K562 (cell line): ENCODE measurements around the gene SPAG16. TPM values are rescaled to one million over a fixed set of nuclear protein-coding genes. Genes with fewer than 3 reads are reported as not detected.

Experiments
- ATAC-seq: fragments of 200-7000 bp; cut with Tn5 transposase; 3 replicates; pipeline ENCODE4 v1.9.1; 2020; ENCODE audit warnings: moderate library complexity
- BruUV-seq: library from RNA; stranded (reverse); fragments of 400-500 nt; replicated peaks from 2 replicates; lab custom pipeline; 2021; lab: Mats Ljungman, UMichigan
- CTCF ChIA-PET: fragments of 300-600 bp; formaldehyde crosslinking; extraction: SDS; loops from one replicate; lab custom pipeline; 2021; ENCODE audit warnings: low intra/inter-chr PET ratio; lab: Yijun Ruan, JAX
- POLR2A ChIA-PET: fragments of 300-600, 350-650 bp; sonication (Branson Sonifier 250); formaldehyde crosslinking; extraction: SDS; loops from one replicate; lab custom pipeline; 2021; ENCODE audit warnings: antibody characterized with exemption, inconsistent platforms; lab: Yijun Ruan, JAX
- DNase-seq, 4 experiments: peaks; one replicate each; pipeline versions ENCODE4 v3.0.0 to v3.0.0-alpha.2; 2011 to 2018; ENCODE audit warnings: low spot score in 3 of 4, mixed read lengths in 3 of 4; ENCODE audit errors: extremely low read depth in 1 of 4
- FAIRE-seq: peaks from 2 replicates; lab custom pipeline; 2011; peaks lifted over from hg19 to GRCh38; lab: Jason Lieb, UNC
- H2AFZ ChIP-seq: 2 replicates; pipeline ENCODE4 v1.6.0; 2011; ENCODE audit warnings: low read depth, low read length, control low read depth, inconsistent platforms
- H3K27ac ChIP-seq: fragments of 200-600 bp; 3 replicates; pipeline ENCODE4 v1.8.0; 2011; ENCODE audit warnings: low read depth, mild to moderate bottlenecking, control low read depth, inconsistent platforms, low read length, moderate library complexity, mixed read lengths; ENCODE audit errors: extremely low read depth
- H3K27me3 ChIP-seq, 2 experiments: fragments of 300-600 bp in 1 of 2; 2 replicates in 1 of 2; 3 replicates in 1 of 2; pipeline versions ENCODE4 v1.6.0 to v1.8.0; 2011; ENCODE audit warnings: inconsistent platforms in 2 of 2, low read length in 2 of 2, mild to moderate bottlenecking in 1 of 2, mixed read lengths in 1 of 2, moderate library complexity in 1 of 2; ENCODE audit not compliant: control insufficient read depth in 2 of 2, insufficient read depth in 2 of 2
- H3K36me3 ChIP-seq: fragments of 300-600 bp; 3 replicates; pipeline ENCODE4 v1.8.0; 2011; ENCODE audit warnings: mild to moderate bottlenecking, low read length, inconsistent platforms; ENCODE audit not compliant: control insufficient read depth, insufficient read depth
- H3K4me1 ChIP-seq, 2 experiments: fragments of 200-600 bp in 1 of 2; replicated peaks in 1 of 2; 2 replicates in 1 of 2; 3 replicates in 1 of 2; pipeline versions ENCODE4 v1.5.1 to v1.8.0; 2011; ENCODE audit warnings: inconsistent platforms in 2 of 2, low read length in 2 of 2, mild to moderate bottlenecking in 1 of 2, mixed read lengths in 1 of 2, moderate library complexity in 1 of 2; ENCODE audit not compliant: control insufficient read depth in 2 of 2, insufficient read depth in 2 of 2
- H3K4me2 ChIP-seq: 2 replicates; pipeline ENCODE4 v1.6.1; 2011; ENCODE audit warnings: low read length, control low read depth, inconsistent platforms, mixed read lengths; ENCODE audit not compliant: insufficient read depth
- H3K4me3 ChIP-seq: fragments of 200-600 bp; sonication (generic), shearing (Covaris generic); 2 replicates; pipeline ENCODE4 v1.5.1; 2016; ENCODE audit warnings: control low read depth, inconsistent platforms
- H3K79me2 ChIP-seq: fragments of 200-600 bp; 3 replicates; pipeline ENCODE4 v1.8.0; 2011; ENCODE audit warnings: low read length, inconsistent platforms; ENCODE audit not compliant: control insufficient read depth, insufficient read depth
- H3K9ac ChIP-seq, 2 experiments: 2 replicates each; pipeline versions ENCODE4 v1.6.0 to v1.6.1; 2011; ENCODE audit warnings: low read depth in 2 of 2, low read length in 2 of 2, control low read depth in 1 of 2, inconsistent platforms in 1 of 2, mild to moderate bottlenecking in 1 of 2, mixed read lengths in 1 of 2; ENCODE audit not compliant: insufficient read depth in 1 of 2
- H3K9me1 ChIP-seq: one replicate; pipeline ENCODE4 v1.6.0; 2011; ENCODE audit warnings: inconsistent platforms, mild to moderate bottlenecking, low read length, moderate library complexity; ENCODE audit not compliant: control insufficient read depth, insufficient read depth
- H3K9me3 ChIP-seq: replicated peaks from 2 replicates; pipeline ENCODE4 v1.5.1; 2011; ENCODE audit warnings: low read depth, low read length, inconsistent platforms; ENCODE audit not compliant: control insufficient read depth, insufficient read depth
- H4K20me1 ChIP-seq: replicated peaks from 2 replicates; pipeline ENCODE4 v1.6.1; 2011; ENCODE audit warnings: low read length, inconsistent platforms, mixed read lengths; ENCODE audit not compliant: control insufficient read depth, insufficient read depth
- CAMTA2 ChIP-seq: fragments of 250-450 bp; sonication (Bioruptor Pico); conservative IDR thresholded peaks from 2 replicates; pipeline ENCODE4 v1.5.1; 2022
- EP400 ChIP-seq: fragments of 450-650 bp; IDR thresholded peaks from 2 replicates; pipeline ENCODE4 v1.6.1; 2017; ENCODE audit warnings: antibody characterized with exemption, mild to moderate bottlenecking, moderate library complexity
- HDGF ChIP-seq: fragments of 450-650 bp; IDR thresholded peaks from 2 replicates; pipeline ENCODE4 v1.6.1; 2016
- NFATC3 ChIP-seq: fragments of 450-650 bp; IDR thresholded peaks from 2 replicates; pipeline ENCODE4 v1.6.1; 2017; ENCODE audit warnings: mild to moderate bottlenecking
- NFE2 ChIP-seq: IDR thresholded peaks from 2 replicates; pipeline ENCODE4 v1.6.1; 2014; ENCODE audit warnings: antibody characterized with exemption, low read depth
- SREBF1 ChIP-seq: fragments of 150-350 bp; IDR thresholded peaks from 2 replicates; pipeline ENCODE4 v1.6.1; 2014; ENCODE audit warnings: antibody characterized with exemption, low read depth, low read length, borderline replicate concordance
- TAF1 ChIP-seq: IDR thresholded peaks from 2 replicates; pipeline ENCODE4 v1.6.1; 2011; ENCODE audit warnings: mild to moderate bottlenecking, low read length, moderate library complexity; ENCODE audit not compliant: insufficient read depth, control insufficient read depth, severe bottlenecking; ENCODE audit errors: extremely low read depth
- TEAD1 ChIP-seq, 2 experiments: fragments of 450-650 bp in 1 of 2; sonication (generic) in 1 of 2; formaldehyde crosslinking; IDR thresholded peaks; 2 replicates each; pipeline versions ENCODE4 v1.4.0 to v1.8.0; 2020 to 2022; ENCODE audit warnings: mild to moderate bottlenecking in 2 of 2, missing genetic modification reagents in 1 of 2
- U2AF2 ChIP-seq: fragments of 200-400 bp; formaldehyde crosslinking; optimal IDR thresholded peaks from 2 replicates; pipeline ENCODE3; 2017; ENCODE audit warnings: low read depth, mild to moderate bottlenecking, low read length
- ZBTB8A ChIP-seq: fragments of 450-650 bp; IDR thresholded peaks from 2 replicates; pipeline ENCODE4 v1.6.1; 2018; ENCODE audit warnings: mild to moderate bottlenecking, moderate library complexity; ENCODE audit not compliant: partially characterized antibody
- ZNF699 ChIP-seq: fragments of 250-450 bp; sonication (Bioruptor Pico); IDR thresholded peaks from 2 replicates; pipeline ENCODE4 v1.8.0; 2021; ENCODE audit warnings: mild to moderate bottlenecking, moderate library complexity; ENCODE audit not compliant: insufficient replicate concordance
- ZZZ3 ChIP-seq: fragments of 450-650 bp; IDR thresholded peaks from 2 replicates; pipeline ENCODE4 v1.6.1; 2016; ENCODE audit warnings: antibody characterized with exemption, mild to moderate bottlenecking, moderate library complexity
- WGBS: fragments of 100-300 bp; shearing (Covaris generic); methylation state at CpG from one replicate; pipeline ENCODE4 v1.1.6; 2016; ENCODE audit warnings: low coverage, mixed read lengths; ENCODE audit not compliant: insufficient coverage; ENCODE audit errors: missing lambda C conversion rate; 5-methylcytosine and 5-hydroxymethylcytosine counted together
- in situ Hi-C: fragments of 300-500 bp; cut with MboI; formaldehyde crosslinking; loops from 4 replicates; pipeline ENCODE4 v1.15.0; 2018; ENCODE audit warnings: inconsistent platforms, mixed read lengths
- intact Hi-C: fragments of 100-400 bp; cut with micrococcal nuclease; formaldehyde crosslinking; loops from 2 replicates; pipeline ENCODE4 v1.14.2; 2022
- polyA plus RNA-seq, 8 experiments: library from polyadenylated mRNA; depleted of rRNA in 4 of 8; stranded (reverse) in 5 of 8; unstranded in 3 of 8; fragments of >200 nt; fragmentation: Nextera tagmentation in 2 of 8; fragmentation: Illumina TruSeq in 1 of 8; extraction: Ambion mirVana in 2 of 8; extraction: Trizol in 1 of 8; gene quantifications; 2 replicates each; pipeline versions ENCODE4 v1.2.1 to v1.2.3, GENCODE V29; 2011 to 2014; ENCODE audit warnings: inconsistent platforms in 1 of 8, missing spikeins in 1 of 8
- total RNA-seq, 7 experiments: library from RNA; depleted of rRNA in 6 of 7; stranded (reverse); fragments of >200 nt in 6 of 7; fragmentation: Illumina TruSeq in 2 of 7; extraction: Trizol in 2 of 7; gene quantifications; 2 replicates each; pipeline versions ENCODE4 v1.2.1 to v1.2.3, GENCODE V29; 2011 to 2021; ENCODE audit warnings: low replicate concordance in 1 of 7
- TF ChIP-seq, protein P1 (sequence below): fragments of 450-650 bp; formaldehyde crosslinking; IDR thresholded peaks from 2 replicates; pipeline ENCODE4 v1.4.0; 2020; ENCODE audit warnings: mild to moderate bottlenecking, mixed read lengths
- TF ChIP-seq, protein P2 (sequence below): sonication (generic); formaldehyde crosslinking; IDR thresholded peaks from 2 replicates; pipeline ENCODE4 v1.8.1; 2023; ENCODE audit warnings: mild to moderate bottlenecking, missing genetic modification reagents

The SPAG16 gene
- total and polyA plus RNA-seq, 9 of the 15 experiments (the other 6 are each of a cell fraction or from before 2014, with no cell fraction given) = 0.98 to 5.9 (median 3.5) TPM

- Histone ChIP-seq H3K4me1 (no peaks in the 10 kb centered on the region), H4K20me1 (no peaks in the 10 kb centered on the region), H3K4me2 (no peak overlapping the region), H3K9ac (no peak overlapping the region), H3K27me3 (no peaks in the 10 kb centered on the region), H3K9me1 (no peaks in the 10 kb centered on the region), H3K9me3 (no peaks in the 10 kb centered on the region), H3K4me3 (no peak overlapping the region), H3K36me3 (no peaks in the 10 kb centered on the region), H2AFZ (no peak overlapping the region), H3K27ac (no peak overlapping the region), H3K79me2 (no peaks in the 10 kb centered on the region)
- no peak for DNase-seq
- intact Hi-C loops (no loop called here), in situ Hi-C loops (no loop called here)
- ChIA-PET CTCF (no interaction called here), POLR2A (no interaction called here)
- TF ChIP-seq, protein P1, sequence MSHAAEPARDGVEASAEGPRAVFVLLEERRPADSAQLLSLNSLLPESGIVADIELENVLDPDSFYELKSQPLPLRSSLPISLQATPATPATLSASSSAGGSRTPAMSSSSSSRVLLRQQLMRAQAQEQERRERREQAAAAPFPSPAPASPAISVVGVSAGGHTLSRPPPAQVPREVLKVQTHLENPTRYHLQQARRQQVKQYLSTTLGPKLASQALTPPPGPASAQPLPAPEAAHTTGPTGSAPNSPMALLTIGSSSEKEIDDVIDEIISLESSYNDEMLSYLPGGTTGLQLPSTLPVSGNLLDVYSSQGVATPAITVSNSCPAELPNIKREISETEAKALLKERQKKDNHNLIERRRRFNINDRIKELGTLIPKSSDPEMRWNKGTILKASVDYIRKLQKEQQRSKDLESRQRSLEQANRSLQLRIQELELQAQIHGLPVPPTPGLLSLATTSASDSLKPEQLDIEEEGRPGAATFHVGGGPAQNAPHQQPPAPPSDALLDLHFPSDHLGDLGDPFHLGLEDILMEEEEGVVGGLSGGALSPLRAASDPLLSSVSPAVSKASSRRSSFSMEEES = peak; percentile 12; the same call in 1 of the 2 replicates
- no peak for TF ChIP-seq ZBTB8A
- no TSS peak for BruUV-seq
- no peak for ATAC-seq
- 0% methylated on average over 7 of the region's 7 CpGs for WGBS
- FAIRE-seq = no peak
Observed at GRCh38 chr2:214376618-214377285, 1092.5 kb downstream of the SPAG16 start.

DNA sequence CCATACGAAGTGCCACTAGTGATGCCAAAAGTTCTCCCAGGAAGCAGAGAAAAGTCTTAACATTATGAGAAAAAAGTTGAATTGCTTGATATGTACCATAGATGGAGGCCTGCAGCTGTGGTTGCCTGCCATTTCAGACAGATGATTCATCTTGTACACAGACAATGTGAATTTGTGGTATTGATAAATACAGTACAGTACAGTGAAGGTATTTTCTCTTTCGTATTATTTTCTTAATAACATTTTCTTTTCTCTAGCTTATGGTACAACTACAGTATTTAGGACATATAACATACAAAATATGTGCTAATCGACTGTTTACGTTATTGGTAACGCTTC, 1093.0 kb downstream of the SPAG16 start:
- FAIRE-seq (no peak), ATAC-seq (no peak), DNase-seq (no peak)
- BruUV-seq = no TSS peak
- CTCF ChIA-PET = no interaction called here
- Histone ChIP-seq H3K9me1 (no peaks in the 10 kb centered on the region), H2AFZ (no peak overlapping the region), H3K4me2 (no peak overlapping the region), H3K9ac (no peak overlapping the region), H3K79me2 (no peaks in the 10 kb centered on the region), H3K27me3 (no peaks in the 10 kb centered on the region), H3K36me3 (no peaks in the 10 kb centered on the region), H3K27ac (no peak overlapping the region), H3K4me3 (no peak overlapping the region), H3K9me3 (no peaks in the 10 kb centered on the region), H3K4me1 (no peaks in the 10 kb centered on the region), H4K20me1 (no peaks in the 10 kb centered on the region)
- WGBS = 0% methylated on average over 5 of the region's 5 CpGs
- intact Hi-C loops (no loop called here), in situ Hi-C loops (no loop called here)
- POLR2A ChIA-PET = no interaction called here
- TF ChIP-seq CAMTA2 (CRISPR knock-in tag) (no peak), EP400 (no peak), ZNF699 (CRISPR knock-in tag) (no peak), NFATC3 (no peak), TEAD1 (CRISPR knock-in tag; IDR thresholded peaks at IDR 0.05) (no peak), HDGF (no peak), NFE2 (no peak), U2AF2 (no peak), ZZZ3 (no peak), TAF1 (no peak), SREBF1 (no peak)
- TF ChIP-seq, protein P2, sequence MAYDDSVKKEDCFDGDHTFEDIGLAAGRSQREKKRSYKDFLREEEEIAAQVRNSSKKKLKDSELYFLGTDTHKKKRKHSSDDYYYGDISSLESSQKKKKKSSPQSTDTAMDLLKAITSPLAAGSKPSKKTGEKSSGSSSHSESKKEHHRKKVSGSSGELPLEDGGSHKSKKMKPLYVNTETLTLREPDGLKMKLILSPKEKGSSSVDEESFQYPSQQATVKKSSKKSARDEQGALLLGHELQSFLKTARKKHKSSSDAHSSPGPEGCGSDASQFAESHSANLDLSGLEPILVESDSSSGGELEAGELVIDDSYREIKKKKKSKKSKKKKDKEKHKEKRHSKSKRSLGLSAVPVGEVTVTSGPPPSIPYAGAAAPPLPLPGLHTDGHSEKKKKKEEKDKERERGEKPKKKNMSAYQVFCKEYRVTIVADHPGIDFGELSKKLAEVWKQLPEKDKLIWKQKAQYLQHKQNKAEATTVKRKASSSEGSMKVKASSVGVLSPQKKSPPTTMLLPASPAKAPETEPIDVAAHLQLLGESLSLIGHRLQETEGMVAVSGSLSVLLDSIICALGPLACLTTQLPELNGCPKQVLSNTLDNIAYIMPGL (CRISPR knock-in tag) = no peak
